CD14-positive monocyte (primary cell): ENCODE measurements around the gene TRAF3. TPM values are rescaled to one million over a fixed set of nuclear protein-coding genes. Genes with fewer than 3 reads are reported as not detected.

ENCODE experiments used
- DNase-seq, 3 donors: peaks; one replicate each; pipeline ENCODE4 v3.0.0-alpha.2; 2011 to 2022
- H2AFZ ChIP-seq: 2 replicates; pipeline ENCODE4 v1.6.0; 2012; ENCODE audit warnings: mild to moderate bottlenecking, low read depth, low read length, inconsistent platforms; ENCODE audit not compliant: insufficient read depth, poor library complexity, severe bottlenecking
- H3K27ac ChIP-seq, 2 donors: 1 replicate in 1 of 2; 2 replicates in 1 of 2; pipeline ENCODE4 v1.5.1; 2012 to 2013; ENCODE audit warnings: low read length in 2 of 2, control low read depth in 1 of 2, inconsistent platforms in 1 of 2, low read depth in 1 of 2, mild to moderate bottlenecking in 1 of 2
- H3K27me3 ChIP-seq, 2 donors: one replicate each; pipeline versions ENCODE4 v1.6.0 to v1.6.1; 2011 to 2013; ENCODE audit warnings: low read length in 2 of 2; ENCODE audit not compliant: control insufficient read depth in 2 of 2, insufficient read depth in 2 of 2
- H3K36me3 ChIP-seq, 2 donors: replicated peaks in 1 of 2; 1 replicate in 1 of 2; 2 replicates in 1 of 2; pipeline versions ENCODE4 v1.5.1 to v1.6.1; 2012 to 2013; ENCODE audit warnings: low read length in 2 of 2, control low read depth in 1 of 2, inconsistent platforms in 1 of 2, mild to moderate bottlenecking in 1 of 2; ENCODE audit not compliant: insufficient read depth in 2 of 2, control insufficient read depth in 1 of 2
- H3K4me1 ChIP-seq, 2 donors: 1 replicate in 1 of 2; 2 replicates in 1 of 2; pipeline versions ENCODE4 v1.5.1 to v1.6.1; 2012 to 2013; ENCODE audit warnings: low read length in 2 of 2, control low read depth in 1 of 2, inconsistent platforms in 1 of 2, mild to moderate bottlenecking in 1 of 2, moderate library complexity in 1 of 2; ENCODE audit not compliant: insufficient read depth in 2 of 2, control insufficient read depth in 1 of 2
- H3K4me2 ChIP-seq: replicated peaks from 2 replicates; pipeline ENCODE3; 2012; ENCODE audit warnings: low read length, moderate library complexity, mild to moderate bottlenecking; ENCODE audit not compliant: poor library complexity, severe bottlenecking; ENCODE audit errors: extremely low read depth
- H3K4me3 ChIP-seq, 3 experiments: fragments of 200-600 bp in 1 of 3; sonication (generic) in 1 of 3; replicated peaks in 1 of 3; 1 replicate in 2 of 3; 2 replicates in 1 of 3; pipeline ENCODE4 v1.5.1; 2011 to 2013; ENCODE audit warnings: low read length in 3 of 3, mild to moderate bottlenecking in 3 of 3, control low read depth in 2 of 3, low read depth in 2 of 3, inconsistent platforms in 1 of 3, moderate library complexity in 1 of 3
- H3K79me2 ChIP-seq: 2 replicates; pipeline ENCODE4 v1.6.0; 2012; ENCODE audit warnings: mild to moderate bottlenecking, control low read depth, inconsistent platforms, low read length, moderate library complexity; ENCODE audit not compliant: insufficient read depth
- H3K9ac ChIP-seq: 2 replicates; pipeline ENCODE4 v1.6.0; 2017; ENCODE audit warnings: low read length, mild to moderate bottlenecking; ENCODE audit not compliant: insufficient read depth, poor library complexity, severe bottlenecking
- H3K9me3 ChIP-seq, 2 donors: replicated peaks in 1 of 2; 1 replicate in 1 of 2; 2 replicates in 1 of 2; pipeline versions ENCODE4 v1.5.1 to v1.6.1; 2012 to 2013; ENCODE audit warnings: low read length in 2 of 2, control low read depth in 1 of 2; ENCODE audit not compliant: control insufficient read depth in 1 of 2, insufficient read depth in 1 of 2
- H4K20me1 ChIP-seq: 2 replicates; pipeline ENCODE4 v1.6.0; 2012; ENCODE audit warnings: mild to moderate bottlenecking, low read length, control low read depth, moderate library complexity; ENCODE audit not compliant: insufficient read depth
- H3K27ac Mint-ChIP-seq, 7 donors: one replicate each; pipeline ENCODE4 v1.8.0; 2020; ENCODE audit warnings: mild to moderate bottlenecking in 7 of 7, mixed read lengths in 7 of 7, moderate library complexity in 6 of 7, inconsistent platforms in 2 of 7
- H3K27me3 Mint-ChIP-seq, 3 donors: one replicate each; pipeline ENCODE4 v1.8.0; 2021 to 2022; ENCODE audit warnings: low read depth in 3 of 3, mild to moderate bottlenecking in 3 of 3, mixed read lengths in 3 of 3, moderate library complexity in 3 of 3, inconsistent platforms in 1 of 3
- H3K36me3 Mint-ChIP-seq, 2 donors: one replicate each; pipeline ENCODE4 v1.8.0; 2020; ENCODE audit warnings: mixed read lengths in 2 of 2, inconsistent platforms in 1 of 2, mild to moderate bottlenecking in 1 of 2
- H3K4me1 Mint-ChIP-seq: one replicate; pipeline ENCODE4 v1.8.0; 2020; ENCODE audit warnings: mild to moderate bottlenecking, mixed read lengths
- H3K4me3 Mint-ChIP-seq, 2 donors: one replicate each; pipeline ENCODE4 v1.8.0; 2020; ENCODE audit warnings: mild to moderate bottlenecking in 2 of 2, mixed read lengths in 2 of 2, moderate library complexity in 1 of 2
- H3K9me3 Mint-ChIP-seq, 7 donors: one replicate each; pipeline ENCODE4 v1.8.0; 2020 to 2022; ENCODE audit warnings: mixed read lengths in 7 of 7, mild to moderate bottlenecking in 6 of 7, moderate library complexity in 6 of 7, inconsistent platforms in 2 of 7
- WGBS: methylation state at CpG from one replicate; pipeline ENCODE4 v1.1.5; 2013; ENCODE audit warnings: missing lambda C conversion rate; ENCODE audit not compliant: insufficient coverage; 5-methylcytosine and 5-hydroxymethylcytosine counted together
- intact Hi-C, 2 donors: fragments of 100-400 bp; cut with micrococcal nuclease; formaldehyde crosslinking; loops; one replicate each; pipeline versions ENCODE4 v1.15.0 to v1.15.1; 2023
- polyA plus RNA-seq, 3 donors: library from polyadenylated mRNA; depleted of rRNA in 1 of 3; unstranded in 2 of 3; stranded (reverse) in 1 of 3; fragments of 300-500 nt in 2 of 3; fragments of >200 nt in 1 of 3; fragmentation: Illumina TruSeq in 2 of 3; gene quantifications; 1 replicate in 2 of 3; 2 replicates in 1 of 3; pipeline ENCODE4 v1.2.3, GENCODE V29; 2012 to 2021
- small RNA-seq: library from RNA; depleted of rRNA; stranded (forward); fragments of <200 nt; gene quantifications from one replicate; pipeline ENCODE3, GENCODE V24; 2012; ENCODE audit warnings: low read depth; ENCODE audit not compliant: insufficient read length
- TF ChIP-seq, protein P1 (sequence below): fragments of 200-600 bp; IDR thresholded peaks from one replicate; pipeline ENCODE4 v1.8.0; 2022; ENCODE audit warnings: antibody characterized with exemption, mild to moderate bottlenecking

TRAF3 gene
- polyA plus RNA-seq, 3 donors: 12.0 to 37.6 (median 17.3) TPM

DNA sequence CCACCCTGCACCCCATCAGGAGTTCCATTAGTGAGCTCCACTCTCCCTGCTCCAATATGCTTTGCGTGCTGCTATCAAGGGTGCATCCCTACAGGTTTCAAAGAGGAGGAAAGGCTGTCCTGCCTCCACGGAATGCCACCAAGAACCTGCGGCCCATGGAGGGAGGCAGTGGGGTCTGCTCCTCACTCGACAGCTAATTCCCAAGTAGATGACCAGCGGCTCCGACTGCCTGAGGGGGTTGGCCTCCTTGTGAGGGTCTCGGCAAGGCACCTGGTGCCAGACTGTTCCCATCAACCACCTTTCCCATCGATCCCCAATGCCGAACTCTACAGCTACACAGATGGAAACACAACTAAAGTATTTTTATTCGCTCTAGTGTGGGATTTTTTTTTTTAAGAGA lies 181.2 kb downstream of the TRAF3 start:
- intact Hi-C loops: no loop called here
- no peak for DNase-seq
- no peaks in the 10 kb centered on the region for H4K20me1 ChIP-seq
- no peak overlapping the region for H3K9ac ChIP-seq
- Mint-ChIP-seq H3K27ac (peak overlapping the region in 1 of 7 donors; percentile 24), H3K27me3 (no peaks in the 10 kb centered on the region), H3K4me1 (no peaks in the 10 kb centered on the region), H3K4me3 (no peak overlapping the region), H3K9me3 (no peaks in the 10 kb centered on the region), H3K36me3 (peaks cover 54 to 85% of the 10 kb centered on the region in 2 donors)
- H3K27ac ChIP-seq: no peak overlapping the region
- no peak overlapping the region for H3K4me3 ChIP-seq
- TF ChIP-seq, protein P1, sequence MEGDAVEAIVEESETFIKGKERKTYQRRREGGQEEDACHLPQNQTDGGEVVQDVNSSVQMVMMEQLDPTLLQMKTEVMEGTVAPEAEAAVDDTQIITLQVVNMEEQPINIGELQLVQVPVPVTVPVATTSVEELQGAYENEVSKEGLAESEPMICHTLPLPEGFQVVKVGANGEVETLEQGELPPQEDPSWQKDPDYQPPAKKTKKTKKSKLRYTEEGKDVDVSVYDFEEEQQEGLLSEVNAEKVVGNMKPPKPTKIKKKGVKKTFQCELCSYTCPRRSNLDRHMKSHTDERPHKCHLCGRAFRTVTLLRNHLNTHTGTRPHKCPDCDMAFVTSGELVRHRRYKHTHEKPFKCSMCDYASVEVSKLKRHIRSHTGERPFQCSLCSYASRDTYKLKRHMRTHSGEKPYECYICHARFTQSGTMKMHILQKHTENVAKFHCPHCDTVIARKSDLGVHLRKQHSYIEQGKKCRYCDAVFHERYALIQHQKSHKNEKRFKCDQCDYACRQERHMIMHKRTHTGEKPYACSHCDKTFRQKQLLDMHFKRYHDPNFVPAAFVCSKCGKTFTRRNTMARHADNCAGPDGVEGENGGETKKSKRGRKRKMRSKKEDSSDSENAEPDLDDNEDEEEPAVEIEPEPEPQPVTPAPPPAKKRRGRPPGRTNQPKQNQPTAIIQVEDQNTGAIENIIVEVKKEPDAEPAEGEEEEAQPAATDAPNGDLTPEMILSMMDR: no peak
- no peak overlapping the region for H2AFZ ChIP-seq
- no peak overlapping the region for H3K4me2 ChIP-seq
- H3K4me1 ChIP-seq: no peaks in the 10 kb centered on the region
- no peaks in the 10 kb centered on the region for H3K9me3 ChIP-seq
- no peaks in the 10 kb centered on the region for H3K79me2 ChIP-seq
- H3K36me3 ChIP-seq: peaks cover 17 to 59% of the 10 kb centered on the region in 2 donors
- H3K27me3 ChIP-seq: no peaks in the 10 kb centered on the region
- WGBS: 96% methylated on average over 3 of the region's 10 CpGs

Small RNA genes within 50 kb of the gene (small RNA-seq; reads per million reads assigned to genes)
- gene RNU6-1316P: not detected

Other genes with a start within 250 kb of the TRAF3 start
- gene RCOR1, start 184.8 kb upstream of the TRAF3 start, polyA plus RNA-seq: 10 to 100 TPM in 1 of 3 donors, 1 to 10 TPM in 2; 2.1 to 36.6 (median 2.3) TPM
- gene AMN, start 145.2 kb downstream of the TRAF3 start, polyA plus RNA-seq: under 1 TPM in 1 of 3 donors, not detected in 2; 0.09 TPM